Measurements from ENCODE around the gene TOE1.
"Not testable (repeated sequence)": the region's sequence is repeated elsewhere in the genome, so short reads cannot be mapped to it uniquely, and the experiment has no call there.

The TOE1 gene

GRCh38 chr1:45381243-45381642 lies 41.3 kb downstream of the TOE1 start:
- Histone ChIP-seq H3K4me1 (ENCODE audit: control insufficient read depth, low read length) (no peaks in the 10 kb centered on the region), H3K27me3 (ENCODE audit: control insufficient read depth, low read length) (no peaks in the 10 kb centered on the region), H3K36me3 (ENCODE audit: control insufficient read depth, low read length) (no peaks in the 10 kb centered on the region), H3K79me2 (ENCODE audit: control insufficient read depth, low read length) (no peaks in the 10 kb centered on the region), H4K20me1 (ENCODE audit: control insufficient read depth, insufficient read depth, low read depth, low read length) (no peaks in the 10 kb centered on the region), H3K27ac (ENCODE audit: low read depth, low read length) (no peak overlapping the region), H3K4me2 (ENCODE audit: low read length) (no peak overlapping the region), H3K9me2 (replicated peaks; ENCODE audit: control insufficient read depth, low read length) (no peaks in the 10 kb centered on the region), H3F3A (ENCODE audit: control insufficient read depth, insufficient read depth) (no peaks in the 10 kb centered on the region), H3K9me3 (ENCODE audit: control insufficient read depth, insufficient read depth, low read length) (no peaks in the 10 kb centered on the region), H3K4me3 (ENCODE audit: low read length) (no peak overlapping the region)
- TF ChIP-seq CTCF (IDR thresholded peaks at IDR 0.05; ENCODE audit: low read depth, low read length, poor library complexity, severe bottlenecking) (no peak), EZH2phosphoT487 (IDR thresholded peaks at IDR 0.05; ENCODE audit: borderline replicate concordance, low read length) (no peak)

- Histone ChIP-seq H3K36me3 (ENCODE audit: control insufficient read depth, low read length) (no peaks in the 10 kb centered on the region), H4K20me1 (ENCODE audit: control insufficient read depth, insufficient read depth, low read depth, low read length) (no peaks in the 10 kb centered on the region), H3K79me2 (ENCODE audit: control insufficient read depth, low read length) (no peaks in the 10 kb centered on the region), H3K4me2 (ENCODE audit: low read length) (no peak overlapping the region), H3K27me3 (ENCODE audit: control insufficient read depth, low read length) (no peaks in the 10 kb centered on the region), H3F3A (ENCODE audit: control insufficient read depth, insufficient read depth) (no peaks in the 10 kb centered on the region), H3K4me3 (ENCODE audit: low read length) (no peak overlapping the region), H3K9me2 (replicated peaks; ENCODE audit: control insufficient read depth, low read length) (no peaks in the 10 kb centered on the region), H3K9me3 (ENCODE audit: control insufficient read depth, insufficient read depth, low read length) (no peaks in the 10 kb centered on the region), H3K4me1 (ENCODE audit: control insufficient read depth, low read length) (no peaks in the 10 kb centered on the region), H3K27ac (ENCODE audit: low read depth, low read length) (no peak overlapping the region)
- TF ChIP-seq CTCF (IDR thresholded peaks at IDR 0.05; ENCODE audit: low read depth, low read length, poor library complexity, severe bottlenecking), result no peak
- TF ChIP-seq EZH2phosphoT487 (IDR thresholded peaks at IDR 0.05; ENCODE audit: borderline replicate concordance, low read length), result no peak
Observed at GRCh38 chr1:45383191-45383590, 43.2 kb downstream of the TOE1 start.

- H3K27me3 ChIP-seq (ENCODE audit: control insufficient read depth, low read length); H3K4me2 ChIP-seq (ENCODE audit: low read length); H3K9me3 ChIP-seq (ENCODE audit: control insufficient read depth, insufficient read depth, low read length); H3K4me3 ChIP-seq (ENCODE audit: low read length); H3K9me2 ChIP-seq (replicated peaks; ENCODE audit: control insufficient read depth, low read length); H4K20me1 ChIP-seq (ENCODE audit: control insufficient read depth, insufficient read depth, low read depth, low read length); H3F3A ChIP-seq (ENCODE audit: control insufficient read depth, insufficient read depth); H3K27ac ChIP-seq (ENCODE audit: low read depth, low read length); H3K36me3 ChIP-seq (ENCODE audit: control insufficient read depth, low read length); H3K4me1 ChIP-seq (ENCODE audit: control insufficient read depth, low read length); H3K79me2 ChIP-seq (ENCODE audit: control insufficient read depth, low read length): not testable (repeated sequence)
Observed at GRCh38 chr1:45384213-45384612, 44.2 kb downstream of the TOE1 start.

GRCh38 chr1:45385302-45385701 lies 45.3 kb downstream of the TOE1 start:
- Histone ChIP-seq H3K9me2 (replicated peaks; ENCODE audit: control insufficient read depth, low read length) (no peaks in the 10 kb centered on the region), H3K4me3 (ENCODE audit: low read length) (no peak overlapping the region), H3K4me2 (ENCODE audit: low read length) (no peak overlapping the region), H3K36me3 (ENCODE audit: control insufficient read depth, low read length) (no peaks in the 10 kb centered on the region), H4K20me1 (ENCODE audit: control insufficient read depth, insufficient read depth, low read depth, low read length) (no peaks in the 10 kb centered on the region), H3K27me3 (ENCODE audit: control insufficient read depth, low read length) (no peaks in the 10 kb centered on the region), H3K27ac (ENCODE audit: low read depth, low read length) (no peak overlapping the region), H3K9me3 (ENCODE audit: control insufficient read depth, insufficient read depth, low read length) (no peaks in the 10 kb centered on the region), H3K4me1 (ENCODE audit: control insufficient read depth, low read length) (peaks cover 2% of the 10 kb centered on the region), H3F3A (ENCODE audit: control insufficient read depth, insufficient read depth) (no peaks in the 10 kb centered on the region), H3K79me2 (ENCODE audit: control insufficient read depth, low read length) (no peaks in the 10 kb centered on the region)
- no peak for TF ChIP-seq EZH2phosphoT487 (IDR thresholded peaks at IDR 0.05; ENCODE audit: borderline replicate concordance, low read length)
- TF ChIP-seq CTCF (IDR thresholded peaks at IDR 0.05; ENCODE audit: low read depth, low read length, poor library complexity, severe bottlenecking), result no peak
